ENCODE results near the gene PRKCE. TPM values are rescaled to one million over a fixed set of nuclear protein-coding genes. Genes with fewer than 3 reads are reported as not detected.
A peak's percentile ranks its signal among the peaks of the same experiment; 100 is the strongest.

PRKCE gene
- polyA plus RNA-seq, 1 of the 3 experiments (the other 2 are of a cell fraction) = 16.3 TPM

GRCh38 chr2:45836740-45837139 lies 185.3 kb downstream of the PRKCE start:
- no peaks in the 10 kb centered on the region for H3F3A ChIP-seq (replicated peaks; ENCODE audit: insufficient read depth)
- H3K27ac ChIP-seq (ENCODE audit: low read depth in 2 of 2, low read length in 1 of 2) = no peak overlapping the region
- H4K20me1 ChIP-seq (ENCODE audit: insufficient read depth) = no peaks in the 10 kb centered on the region
- TF ChIP-seq RCOR1 (IDR thresholded peaks at IDR 0.05; ENCODE audit: low read length) = no peak
- no peak for TF ChIP-seq POLR2AphosphoS5 (IDR thresholded peaks at IDR 0.05; ENCODE audit: low read depth, low read length)
- no peak for TF ChIP-seq YY1 (IDR thresholded peaks at IDR 0.05; ENCODE audit: low read depth)
- no peak for TF ChIP-seq SIN3A (IDR thresholded peaks at IDR 0.05; ENCODE audit: borderline replicate concordance, low read depth, low read length)
- no peaks in the 10 kb centered on the region for H3K79me2 ChIP-seq (ENCODE audit: insufficient read depth)
- CTCF ChIA-PET = interaction anchor here (0.9 to 2.1 kb wide), 11 partner anchors 12 to 194 kb away, joined by 3 to 9 read pairs (median 4); no protein-coding TSS in a partner anchor
- no peaks in the 10 kb centered on the region for H3K36me3 ChIP-seq (replicated peaks in 1 of 2; ENCODE audit: control insufficient read depth in 1 of 2, insufficient read depth in 2 of 2, low read length in 1 of 2)
- no peak for DNase-seq
- no peak overlapping the region for H3K4me2 ChIP-seq
- no peak overlapping the region for H2AFZ ChIP-seq (ENCODE audit: low read depth)
- no peak overlapping the region for H3K4me3 ChIP-seq (ENCODE audit: low read depth in 2 of 2, low read length in 1 of 2)
- H3K27me3 ChIP-seq (ENCODE audit: insufficient read depth) = no peaks in the 10 kb centered on the region
- H3K9me3 ChIP-seq = no peaks in the 10 kb centered on the region
- no peaks in the 10 kb centered on the region for H3K9me2 ChIP-seq
- 85% methylated on average over 3 of the region's 3 CpGs for WGBS (ENCODE audit: low lambda C conversion rate)
- H3K9ac ChIP-seq = no peak overlapping the region
- H3K4me1 ChIP-seq (ENCODE audit: control insufficient read depth in 1 of 2, insufficient read depth in 2 of 2, low read depth in 1 of 2, low read length in 1 of 2) = peaks cover 11 to 29% of the 10 kb centered on the region in 2 experiments; a peak in 3 of 4 replicates
- POLR2A ChIA-PET = no interaction called here

GRCh38 chr2:45837812-45838341 lies 186.4 kb downstream of the PRKCE start:
- 81% methylated on average over 7 of the region's 7 CpGs for WGBS (ENCODE audit: low lambda C conversion rate)
- Histone ChIP-seq H3K9me3 (no peaks in the 10 kb centered on the region), H3K36me3 (replicated peaks in 1 of 2; ENCODE audit: control insufficient read depth in 1 of 2, insufficient read depth in 2 of 2, low read length in 1 of 2) (no peaks in the 10 kb centered on the region), H3F3A (replicated peaks; ENCODE audit: insufficient read depth) (no peaks in the 10 kb centered on the region), H3K79me2 (ENCODE audit: insufficient read depth) (no peaks in the 10 kb centered on the region), H3K4me1 (ENCODE audit: control insufficient read depth in 1 of 2, insufficient read depth in 2 of 2, low read depth in 1 of 2, low read length in 1 of 2) (peaks cover 11 to 35% of the 10 kb centered on the region in 2 experiments; a peak in 3 of 4 replicates), H4K20me1 (ENCODE audit: insufficient read depth) (no peaks in the 10 kb centered on the region), H3K27me3 (ENCODE audit: insufficient read depth) (no peaks in the 10 kb centered on the region), H3K4me3 (ENCODE audit: low read depth in 2 of 2, low read length in 1 of 2) (no peak overlapping the region), H2AFZ (ENCODE audit: low read depth) (no peak overlapping the region), H3K9me2 (no peaks in the 10 kb centered on the region), H3K9ac (no peak overlapping the region), H3K4me2 (no peak overlapping the region), H3K27ac (ENCODE audit: low read depth in 2 of 2, low read length in 1 of 2) (no peak overlapping the region)
- ChIA-PET POLR2A (no interaction called here), CTCF (interaction anchor here (1.0 to 3.4 kb wide), 3 partner anchors 13 to 193 kb away, joined by 3 to 15 read pairs (median 3); no protein-coding TSS in a partner anchor)
- TF ChIP-seq USF1 (IDR thresholded peaks at IDR 0.05; ENCODE audit: borderline replicate concordance, low read depth) (no peak), TAF1 (IDR thresholded peaks at IDR 0.05; ENCODE audit: borderline replicate concordance, low read depth, low read length) (no peak), NRF1 (IDR thresholded peaks at IDR 0.05; ENCODE audit: low read depth, low read length) (no peak), RAD21 (IDR thresholded peaks at IDR 0.05; ENCODE audit: low read length) (no peak), GABPA (IDR thresholded peaks at IDR 0.05; ENCODE audit: low read depth) (no peak)
- no peak for DNase-seq

GRCh38 chr2:45839508-45840251 lies 188.2 kb downstream of the PRKCE start:
- Histone ChIP-seq H3F3A (replicated peaks; ENCODE audit: insufficient read depth) (peaks cover 4% of the 10 kb centered on the region), H2AFZ (ENCODE audit: low read depth) (no peak overlapping the region), H3K79me2 (ENCODE audit: insufficient read depth) (no peaks in the 10 kb centered on the region), H3K36me3 (replicated peaks in 1 of 2; ENCODE audit: control insufficient read depth in 1 of 2, insufficient read depth in 2 of 2, low read length in 1 of 2) (no peaks in the 10 kb centered on the region), H3K9me3 (no peaks in the 10 kb centered on the region), H3K9me2 (no peaks in the 10 kb centered on the region), H3K27ac (ENCODE audit: low read depth in 2 of 2, low read length in 1 of 2) (peak overlapping the region; percentile 33 to 70; a peak in 3 of 4 replicates), H3K27me3 (ENCODE audit: insufficient read depth) (no peaks in the 10 kb centered on the region), H3K4me3 (ENCODE audit: low read depth in 2 of 2, low read length in 1 of 2) (no peak overlapping the region; a peak in 1 of 4 replicates), H3K4me2 (peak overlapping the region; percentile 52), H4K20me1 (ENCODE audit: insufficient read depth) (no peaks in the 10 kb centered on the region), H3K9ac (no peak overlapping the region), H3K4me1 (ENCODE audit: control insufficient read depth in 1 of 2, insufficient read depth in 2 of 2, low read depth in 1 of 2, low read length in 1 of 2) (peaks cover 18 to 42% of the 10 kb centered on the region in 2 experiments)
- DNase-seq = peak; percentile 63
- POLR2A ChIA-PET = interaction anchor here (0.6 to 0.9 kb wide), 3 partner anchors 14 to 190 kb away, joined by 3 read pairs; no protein-coding TSS in a partner anchor
- WGBS (ENCODE audit: low lambda C conversion rate) = 42% methylated on average over 14 of the region's 14 CpGs
- CTCF ChIA-PET = interaction anchor here (0.7 to 3.4 kb wide), 13 partner anchors 11 to 197 kb away, joined by 3 to 15 read pairs (median 4); no protein-coding TSS in a partner anchor
- 0 out of 2 replicates have a peak, but pooled peaks have one; percentile 22 for TF ChIP-seq SMC3 (IDR thresholded peaks at IDR 0.05; ENCODE audit: low read depth, low read length)
- TF ChIP-seq REST (IDR thresholded peaks at IDR 0.05; ENCODE audit: low read depth, low read length) = no peak
- no peak for TF ChIP-seq TAF1 (IDR thresholded peaks at IDR 0.05; ENCODE audit: borderline replicate concordance, low read depth, low read length)
- TF ChIP-seq FOXJ3 (CRISPR knock-in tag; IDR thresholded peaks at IDR 0.05) = 0 out of 2 replicates have a peak, but pooled peaks have one; percentile 21
- no peak for TF ChIP-seq MEF2A (IDR thresholded peaks at IDR 0.05; ENCODE audit: borderline replicate concordance, low read depth)
- TF ChIP-seq GATA2 (CRISPR knock-in tag; IDR thresholded peaks at IDR 0.05) = peak; percentile 70; the same call in 1 of the 2 replicates
- peak in 1 of 2 experiments; percentile 57; a peak in 2 of 4 replicates for TF ChIP-seq EP300 (IDR thresholded peaks at IDR 0.05; ENCODE audit: borderline replicate concordance in 1 of 2, low read depth in 1 of 2, low read length in 1 of 2)
- peak; percentile 26; the same call in 1 of the 2 replicates for TF ChIP-seq NFIC (IDR thresholded peaks at IDR 0.05; ENCODE audit: borderline replicate concordance)
- peak; percentile 23; the same call in 1 of the 2 replicates for TF ChIP-seq RAD21 (IDR thresholded peaks at IDR 0.05; ENCODE audit: low read length)

All from SK-N-SH (cell line).